GM15510 (cell line): ENCODE results near the gene KCNIP3.

Source experiments
- POLR2A ChIP-seq: IDR thresholded peaks from 3 replicates; pipeline ENCODE4 v1.6.1; 2011; ENCODE audit warnings: borderline replicate concordance; ENCODE audit not compliant: insufficient read length; ENCODE audit errors: extremely low read depth

Gene KCNIP3

DNA sequence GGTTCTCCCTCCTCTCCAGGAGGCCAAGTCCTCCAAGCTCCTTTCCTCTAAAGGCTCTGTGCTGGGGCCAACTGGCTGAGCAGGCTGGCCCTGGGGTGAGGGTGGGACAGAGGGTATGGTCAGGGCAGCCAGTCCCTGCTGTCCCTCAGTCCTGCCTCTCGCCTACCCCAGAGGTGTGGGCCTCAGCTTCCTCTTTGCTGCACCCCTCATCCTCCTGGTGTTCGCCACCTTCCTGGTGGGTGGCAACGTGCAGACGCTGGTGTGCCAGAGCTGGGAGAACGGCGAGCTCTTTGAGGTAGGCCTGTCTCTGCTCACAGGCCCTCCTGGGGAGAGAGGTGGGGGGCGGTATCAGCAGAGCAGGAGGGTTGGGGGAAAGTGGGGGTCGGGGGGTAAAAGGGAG lies 16.1 kb upstream of the KCNIP3 start:
- TF ChIP-seq POLR2A, result no peak

GRCh38 chr2:95281786-95282185 lies 15.4 kb upstream of the KCNIP3 start:
- TF ChIP-seq POLR2A, result no peak

- TF ChIP-seq POLR2A, result no peak
Observed at GRCh38 chr2:95282458-95282857, 14.7 kb upstream of the KCNIP3 start.

- TF ChIP-seq POLR2A, result no peak
Observed at GRCh38 chr2:95283562-95283961, 13.6 kb upstream of the KCNIP3 start.

DNA sequence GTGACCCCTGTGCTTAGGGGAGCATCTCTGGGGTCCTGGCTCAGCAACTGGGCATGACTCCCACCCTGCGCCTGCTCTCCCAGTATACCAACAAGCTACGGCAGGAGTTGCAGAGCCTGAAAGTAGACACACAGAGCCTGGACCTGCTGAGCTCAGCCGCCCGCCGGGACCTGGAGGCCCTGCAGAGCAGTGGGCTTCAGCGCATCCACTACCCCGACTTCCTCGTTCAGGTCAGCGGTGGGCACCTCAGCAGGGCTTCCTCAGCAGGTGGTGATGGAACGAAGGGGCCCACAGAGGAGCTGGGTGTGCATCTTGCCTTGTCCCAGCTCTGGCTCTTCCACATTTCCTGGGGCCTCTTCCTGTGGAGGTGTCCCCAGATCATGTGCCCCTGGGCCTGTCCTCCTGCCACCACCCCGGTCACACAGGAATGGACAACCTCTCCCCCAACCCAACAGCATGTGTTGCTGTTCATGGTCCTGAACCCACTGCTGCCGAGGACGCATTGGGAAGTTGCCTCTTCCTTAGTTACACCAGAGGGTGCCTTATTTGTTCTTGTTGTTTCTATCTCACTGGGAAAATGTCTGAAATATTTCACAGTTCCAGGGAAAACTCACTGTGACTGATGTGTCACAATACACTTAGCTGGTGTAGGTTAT lies 12.1 kb upstream of the KCNIP3 start:
- TF ChIP-seq POLR2A, result no peak

DNA sequence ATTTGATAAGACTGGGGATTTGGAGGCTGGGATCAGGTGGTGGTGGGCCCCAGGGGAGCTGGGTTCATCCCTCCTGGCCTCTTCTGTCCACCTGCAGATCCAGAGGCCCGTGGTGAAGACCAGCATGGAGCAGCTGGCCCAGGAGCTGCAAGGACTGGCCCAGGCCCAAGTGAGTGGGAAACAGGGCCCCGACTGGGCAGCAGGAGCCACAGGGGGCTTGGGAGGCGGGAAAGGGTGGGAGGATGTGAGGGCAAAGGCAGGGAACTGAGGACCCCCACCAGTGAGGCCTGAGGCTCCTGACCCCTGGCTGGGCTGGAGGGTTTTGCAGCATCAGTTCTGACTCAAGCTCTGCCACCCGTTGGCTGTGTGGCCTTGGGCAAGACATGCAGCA lies 11.6 kb upstream of the KCNIP3 start:
- TF ChIP-seq POLR2A, result no peak

DNA sequence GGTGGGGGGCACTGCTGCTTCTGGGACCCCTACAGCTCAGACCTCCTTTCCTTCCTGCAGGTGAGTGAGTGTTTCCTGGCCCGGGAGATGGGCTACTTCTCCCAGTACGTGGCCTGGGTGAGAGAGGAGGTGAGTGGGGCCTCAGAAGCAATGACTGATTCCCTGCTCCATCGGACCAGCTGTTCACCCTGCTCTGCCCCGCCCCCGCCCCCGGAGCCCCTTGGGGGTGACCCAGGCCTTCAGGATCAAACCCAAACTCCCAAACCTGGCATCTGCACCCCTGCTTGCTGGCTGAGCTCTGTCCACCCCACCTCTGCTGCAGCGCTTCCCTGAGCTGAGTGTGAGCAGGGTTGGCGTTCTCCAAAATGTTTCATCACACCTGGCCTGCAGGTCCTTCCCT lies 9.8 kb upstream of the KCNIP3 start:
- no peak for TF ChIP-seq POLR2A

DNA sequence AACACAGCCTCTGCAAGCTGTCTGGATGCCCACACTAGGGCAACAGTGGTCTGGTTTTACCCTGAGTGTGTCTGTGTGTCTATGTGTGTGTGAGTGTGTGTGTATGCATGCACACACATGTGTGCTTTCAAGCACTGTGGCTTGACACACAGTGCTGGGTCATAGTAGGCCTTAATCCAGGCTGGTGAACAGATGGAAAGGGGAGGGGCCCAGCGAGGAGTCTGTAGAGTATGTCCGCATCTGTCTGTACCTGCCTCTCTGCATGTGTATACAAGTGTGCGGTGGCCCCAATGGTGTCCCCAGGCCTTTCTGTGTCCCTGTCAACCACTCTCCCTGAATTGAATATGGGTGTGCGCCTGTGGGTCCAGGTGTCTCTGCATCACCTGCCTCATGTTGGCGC lies 9.3 kb upstream of the KCNIP3 start:
- no peak for TF ChIP-seq POLR2A

DNA sequence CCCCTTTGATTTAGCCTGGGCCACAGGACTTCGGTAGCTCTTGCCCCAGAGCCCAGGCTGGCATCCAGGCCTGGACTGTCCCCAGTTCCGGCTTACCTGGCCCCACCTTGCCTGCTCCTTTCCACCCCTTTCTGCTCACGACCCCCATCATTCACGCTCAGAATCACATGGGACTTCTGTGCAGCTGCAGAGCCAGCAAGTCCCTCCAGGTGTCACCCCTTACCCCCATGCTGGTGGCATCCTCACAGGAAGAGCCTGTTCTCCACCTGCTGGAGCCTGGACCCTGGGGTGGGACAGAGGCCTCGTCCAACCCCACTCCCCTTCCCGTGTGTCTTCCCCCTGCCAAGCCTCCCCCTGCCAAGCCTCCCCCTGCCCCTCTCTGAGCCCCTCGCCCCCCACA lies 7.9 kb upstream of the KCNIP3 start:
- no peak for TF ChIP-seq POLR2A

DNA sequence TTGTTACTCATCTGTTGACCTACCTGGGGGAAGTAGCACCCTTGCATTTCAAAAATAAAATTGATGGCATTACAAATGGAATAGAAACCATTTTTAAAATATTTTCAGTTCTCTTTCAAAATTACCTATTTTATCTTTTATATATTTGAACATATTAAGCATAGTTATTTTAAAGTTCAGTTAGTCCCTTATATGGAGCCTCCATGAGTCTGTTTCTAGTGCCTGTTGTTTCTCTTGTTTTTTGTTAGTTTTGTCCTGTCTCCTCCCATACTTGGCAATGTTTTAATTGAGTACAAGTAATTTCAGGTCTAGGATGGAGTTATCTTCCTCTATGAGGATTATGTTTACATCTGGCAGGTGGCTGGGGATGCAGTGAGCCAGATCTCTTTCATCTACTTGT lies 5.9 kb upstream of the KCNIP3 start:
- TF ChIP-seq POLR2A, result no peak

DNA sequence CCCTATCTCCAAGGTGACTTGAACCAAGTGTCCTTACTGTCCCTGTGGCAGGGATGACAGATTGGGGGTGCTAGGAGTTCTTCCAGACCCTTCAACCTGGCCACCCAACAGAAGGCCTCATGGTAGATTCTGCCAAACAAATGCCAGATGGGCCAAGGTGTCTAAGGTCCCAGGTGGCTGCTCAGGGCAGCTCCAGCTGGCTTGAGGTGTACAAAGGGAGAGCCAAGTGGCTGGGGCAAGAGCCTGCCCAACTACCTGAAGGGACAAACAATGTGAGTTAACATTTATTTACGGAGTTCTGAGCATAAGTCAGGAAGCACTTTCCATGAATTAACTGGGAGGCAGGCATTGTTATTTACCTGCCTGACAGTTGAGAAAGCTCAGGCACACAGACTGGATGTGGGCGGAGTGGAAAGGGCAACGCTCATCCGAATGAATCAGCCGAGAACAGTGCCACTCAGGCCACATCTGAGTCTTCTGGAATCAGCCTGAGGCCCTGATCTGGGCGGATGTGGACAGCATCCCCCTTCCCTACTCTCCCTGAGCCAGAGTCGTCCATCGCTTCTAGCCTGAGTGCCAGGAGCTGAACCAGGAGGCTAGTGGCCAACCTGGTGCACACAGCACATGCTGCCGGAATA lies 4.4 kb upstream of the KCNIP3 start:
- TF ChIP-seq POLR2A, result no peak

GRCh38 chr2:95294579-95295250 lies 2.4 kb upstream of the KCNIP3 start:
- TF ChIP-seq POLR2A, result no peak

DNA sequence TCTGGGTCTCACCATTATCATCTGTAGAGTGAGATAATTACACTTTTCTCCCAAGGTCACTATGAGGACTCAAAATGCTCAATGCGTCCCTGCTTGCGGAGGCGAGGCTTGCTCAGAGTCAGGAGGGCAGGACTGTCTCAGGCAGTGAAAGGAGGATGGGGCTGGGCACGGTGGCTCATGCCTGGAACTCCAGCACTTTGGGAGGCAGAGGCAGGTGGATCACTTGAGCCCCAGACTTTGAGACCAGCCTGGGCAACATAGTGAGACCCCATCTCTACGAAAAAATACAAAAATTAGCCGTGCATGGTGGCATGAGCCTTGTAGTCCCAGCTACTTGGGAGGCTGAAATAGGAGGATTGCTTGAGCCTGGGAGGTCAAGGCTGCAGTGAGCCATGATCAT lies 1.8 kb upstream of the KCNIP3 start:
- TF ChIP-seq POLR2A, result no peak

- no peak for TF ChIP-seq POLR2A
Observed at GRCh38 chr2:95296011-95296410, 1.1 kb upstream of the KCNIP3 start.

GRCh38 chr2:95297639-95298395 lies 670 bp downstream of the KCNIP3 start:
- no peak for TF ChIP-seq POLR2A

- TF ChIP-seq POLR2A, result no peak
Observed at GRCh38 chr2:95298486-95299111, 1.5 kb downstream of the KCNIP3 start.

DNA sequence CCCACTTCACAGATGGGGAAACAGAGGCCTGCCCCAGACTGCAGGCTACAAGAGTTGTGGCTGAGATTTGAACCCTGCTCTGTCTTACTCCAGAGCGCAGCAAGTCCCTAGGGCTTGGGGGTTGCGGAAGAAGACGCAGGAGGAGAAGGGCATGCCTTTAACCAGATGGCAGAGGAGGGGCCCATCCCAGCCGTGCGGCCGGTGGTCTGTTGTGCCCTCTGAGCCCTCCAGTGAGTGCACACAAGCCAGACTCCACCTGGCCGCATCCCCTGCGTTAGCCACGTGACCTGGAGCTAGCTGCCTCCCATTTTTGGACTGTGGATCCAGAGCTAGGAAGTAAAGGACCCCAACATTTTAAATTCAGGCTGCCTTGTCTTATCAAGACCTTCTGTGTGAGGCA lies 2.8 kb downstream of the KCNIP3 start:
- TF ChIP-seq POLR2A, result no peak
